GM12878 (cell line): Measurements from ENCODE around the gene STXBP5. TPM values are rescaled to one million over a fixed set of nuclear protein-coding genes. Genes with fewer than 3 reads are reported as not detected.

Source experiments
- ATAC-seq: fragments of 200-7000 bp; cut with Tn5 transposase; 3 replicates; pipeline ENCODE4 v1.9.1; 2020; ENCODE audit warnings: mild to moderate bottlenecking, moderate library complexity
- BruUV-seq: library from RNA; stranded (reverse); fragments of 400-500 nt; replicated peaks from 2 replicates; lab custom pipeline; 2021; lab: Mats Ljungman, UMichigan
- CTCF ChIA-PET: fragments of 300-600 bp; sonication (Branson Sonifier 250); formaldehyde crosslinking; extraction: SDS; loops from one replicate; lab custom pipeline; 2021; ENCODE audit warnings: inconsistent platforms; lab: Yijun Ruan, JAX
- POLR2A ChIA-PET: fragments of 350-600 bp; formaldehyde crosslinking; extraction: SDS; loops from one replicate; lab custom pipeline; 2021; ENCODE audit warnings: inconsistent platforms; lab: Charles Lee
- RAD21 ChIA-PET: fragments of 300-600 bp; sonication (Branson Sonifier 250); formaldehyde crosslinking; loops from one replicate; lab custom pipeline; 2023; ENCODE audit warnings: antibody characterized with exemption; ENCODE audit not compliant: unreplicated experiment; lab: Charles Lee
- SMC1A ChIA-PET: fragments of 300-600 bp; sonication (Branson Sonifier 250); formaldehyde crosslinking; loops from one replicate; lab custom pipeline; 2023; ENCODE audit not compliant: unreplicated experiment, uncharacterized antibody; lab: Charles Lee
- DNase-seq: peaks from one replicate; pipeline ENCODE4 v3.0.0-alpha.2; 2011; ENCODE audit warnings: low read depth, low spot score
- FAIRE-seq: peaks from 3 replicates; lab custom pipeline; 2011; peaks lifted over from hg19 to GRCh38; lab: Jason Lieb, UNC
- H2AFZ ChIP-seq: 2 replicates; pipeline ENCODE4 v1.6.0; 2011; ENCODE audit warnings: low read depth, low read length, control low read depth; ENCODE audit not compliant: control insufficient read depth
- H3K27ac ChIP-seq: 2 replicates; pipeline ENCODE4 v1.5.1; 2011; ENCODE audit warnings: control low read depth; ENCODE audit not compliant: control insufficient read depth, insufficient read depth
- H3K27me3 ChIP-seq, 2 experiments: replicated peaks in 1 of 2; 2 replicates each; pipeline versions ENCODE4 v1.6.0 to v1.6.1; 2011; ENCODE audit warnings: low read length in 1 of 2; ENCODE audit not compliant: control insufficient read depth in 2 of 2, insufficient read depth in 2 of 2
- H3K36me3 ChIP-seq, 2 experiments: 2 replicates each; pipeline ENCODE4 v1.5.1; 2011; ENCODE audit warnings: low read length in 1 of 2; ENCODE audit not compliant: control insufficient read depth in 2 of 2, insufficient read depth in 2 of 2
- H3K4me1 ChIP-seq: 2 replicates; pipeline ENCODE4 v1.6.1; 2011; ENCODE audit warnings: mild to moderate bottlenecking, low read length, moderate library complexity, mixed read lengths; ENCODE audit not compliant: control insufficient read depth, insufficient read depth
- H3K4me2 ChIP-seq: 2 replicates; pipeline ENCODE4 v1.6.0; 2011; ENCODE audit warnings: control low read depth; ENCODE audit not compliant: control insufficient read depth, insufficient read depth
- H3K4me3 ChIP-seq: fragments of 200-600 bp; sonication (generic); 2 replicates; pipeline ENCODE4 v1.5.1; 2016
- H3K79me2 ChIP-seq: 2 replicates; pipeline ENCODE4 v1.6.0; 2011; ENCODE audit warnings: low read length; ENCODE audit not compliant: control insufficient read depth, insufficient read depth
- H3K9ac ChIP-seq: 2 replicates; pipeline ENCODE4 v1.8.0; 2011; ENCODE audit warnings: low read length, control low read depth, mixed read lengths; ENCODE audit not compliant: control insufficient read depth, insufficient read depth
- H3K9me3 ChIP-seq: replicated peaks from 3 replicates; pipeline ENCODE4 v1.5.1; 2011; ENCODE audit warnings: mild to moderate bottlenecking, low read length; ENCODE audit not compliant: control insufficient read depth, insufficient read depth
- H4K20me1 ChIP-seq: 2 replicates; pipeline ENCODE4 v1.6.0; 2011; ENCODE audit not compliant: control insufficient read depth, insufficient read depth
- FOS ChIP-seq: IDR thresholded peaks from 3 replicates; pipeline ENCODE4 v1.6.1; 2011; ENCODE audit warnings: borderline replicate concordance; ENCODE audit not compliant: insufficient read length; ENCODE audit errors: extremely low read depth
- GABPA ChIP-seq: IDR thresholded peaks from 2 replicates; pipeline ENCODE4 v1.6.1; 2014; ENCODE audit warnings: antibody characterized with exemption, low read depth, mild to moderate bottlenecking, inconsistent platforms
- NFXL1 ChIP-seq: fragments of 450-650 bp; IDR thresholded peaks from 2 replicates; pipeline ENCODE4 v1.6.1; 2017; ENCODE audit warnings: antibody characterized with exemption, mild to moderate bottlenecking, borderline replicate concordance
- NFYB ChIP-seq: IDR thresholded peaks from 2 replicates; pipeline ENCODE4 v1.6.1; 2011; ENCODE audit warnings: low read depth, mild to moderate bottlenecking, low read length, improper control_type of control experiment, moderate library complexity; ENCODE audit not compliant: insufficient read depth
- NR2F1 ChIP-seq: fragments of 450-650 bp; conservative IDR thresholded peaks from 2 replicates; pipeline ENCODE4 v1.6.1; 2017; ENCODE audit warnings: mild to moderate bottlenecking
- NRF1 ChIP-seq: conservative IDR thresholded peaks from 2 replicates; pipeline ENCODE4 v1.6.1; 2011; ENCODE audit warnings: mild to moderate bottlenecking, low read depth, low read length, improper control_type of control experiment
- POLR2AphosphoS2 ChIP-seq: IDR thresholded peaks from 2 replicates; pipeline ENCODE4 v1.6.1; 2011; ENCODE audit warnings: low read depth, mild to moderate bottlenecking, low read length, improper control_type of control experiment, moderate library complexity
- POU2F2 ChIP-seq: IDR thresholded peaks from 3 replicates; pipeline ENCODE4 v1.6.1; 2011; ENCODE audit warnings: low read depth, mild to moderate bottlenecking, low read length, borderline replicate concordance
- REST ChIP-seq: IDR thresholded peaks from 2 replicates; pipeline ENCODE4 v1.6.1; 2012; ENCODE audit warnings: mild to moderate bottlenecking, low read depth, low read length
- SIN3A ChIP-seq: IDR thresholded peaks from 2 replicates; pipeline ENCODE4 v1.6.1; 2012; ENCODE audit warnings: low read depth, low read length, improper control_type of control experiment
- SMAD1 ChIP-seq: fragments of 450-650 bp; IDR thresholded peaks from 2 replicates; pipeline ENCODE4 v1.6.1; 2018; ENCODE audit warnings: mild to moderate bottlenecking, low read depth; ENCODE audit not compliant: partially characterized antibody
- SREBF1 ChIP-seq: IDR thresholded peaks from 2 replicates; pipeline ENCODE4 v1.6.1; 2012; ENCODE audit warnings: mild to moderate bottlenecking, low read length
- WGBS: methylation state at CpG from one replicate; pipeline ENCODE4 v1.1.6; 2016; ENCODE audit warnings: low lambda C conversion rate; ENCODE audit not compliant: insufficient replicate concordance, insufficient coverage; ENCODE audit errors: missing lambda C conversion rate; 5-methylcytosine and 5-hydroxymethylcytosine counted together
- in situ Hi-C: fragments of 300-500 bp; cut with MboI; formaldehyde crosslinking; loops from 9 replicates; pipeline ENCODE4 v1.14.3; 2018; ENCODE audit warnings: mixed read lengths
- intact Hi-C: fragments of 100-400 bp; cut with micrococcal nuclease; formaldehyde crosslinking; loops from one replicate; pipeline ENCODE4 v1.14.2; 2022; ENCODE audit not compliant: unreplicated experiment
- polyA plus RNA-seq, 11 experiments: library from polyadenylated mRNA; depleted of rRNA in 4 of 11; unstranded in 6 of 11; stranded (reverse) in 5 of 11; fragments of >200 nt; fragmentation: Nextera tagmentation in 4 of 11; fragmentation: Illumina TruSeq in 1 of 11; extraction: Ambion mirVana in 4 of 11; extraction: Trizol in 1 of 11; gene quantifications; 1 replicate in 1 of 11; 2 replicates in 10 of 11; pipeline versions ENCODE4 v1.2.1 to v1.2.3, GENCODE V29; 2011 to 2016; ENCODE audit warnings: inconsistent platforms in 2 of 11, missing spikeins in 2 of 11, low read depth in 1 of 11
- total RNA-seq, 4 experiments: library from RNA; depleted of rRNA in 3 of 4; stranded (reverse); fragments of >200 nt in 3 of 4; fragmentation: Illumina TruSeq in 1 of 4; extraction: Trizol in 1 of 4; gene quantifications; 2 replicates each; pipeline versions ENCODE4 v1.2.1 to v1.2.3, GENCODE V29; 2013 to 2021

Gene STXBP5
- total and polyA plus RNA-seq, 10 of the 15 experiments (the other 5 are each of a cell fraction or from before 2014, with no cell fraction given): 1.4 to 13.2 (median 8.4) TPM

GRCh38 chr6:147214248-147215227 is 10.3 kb downstream of the STXBP5 start:
- Histone ChIP-seq H2AFZ (no peak overlapping the region), H3K79me2 (no peaks in the 10 kb centered on the region), H3K36me3 (peaks cover 0 to 3% of the 10 kb centered on the region in 2 experiments; a peak in 1 of 4 replicates), H3K27me3 (no peaks in the 10 kb centered on the region), H3K4me2 (no peak overlapping the region), H4K20me1 (no peaks in the 10 kb centered on the region), H3K4me1 (no peaks in the 10 kb centered on the region), H3K9me3 (no peaks in the 10 kb centered on the region), H3K27ac (no peak overlapping the region), H3K4me3 (no peak overlapping the region), H3K9ac (no peak overlapping the region)
- TF ChIP-seq NFYB: no peak
- TF ChIP-seq SMAD1: no peak
- 97% methylated on average over 6 of the region's 6 CpGs for WGBS
- RAD21 ChIA-PET: no interaction called here
- intact Hi-C loops: no loop called here
- POLR2A ChIA-PET: no interaction called here
- CTCF ChIA-PET: no interaction called here
- SMC1A ChIA-PET: no interaction called here
- no peak for DNase-seq
- BruUV-seq: no TSS peak
- ATAC-seq: no peak
- in situ Hi-C loops: no loop called here
- no peak for FAIRE-seq

- Histone ChIP-seq H3K79me2 (no peaks in the 10 kb centered on the region), H3K9ac (no peak overlapping the region), H3K27ac (no peak overlapping the region), H3K4me3 (no peak overlapping the region), H2AFZ (no peak overlapping the region), H3K9me3 (no peaks in the 10 kb centered on the region), H3K36me3 (peaks cover 0 to 3% of the 10 kb centered on the region in 2 experiments; a peak in 1 of 4 replicates), H4K20me1 (no peaks in the 10 kb centered on the region), H3K4me2 (no peak overlapping the region)
- DNase-seq (no peak), FAIRE-seq (no peak), ATAC-seq (no peak)
- no TSS peak for BruUV-seq
- RAD21 ChIA-PET: no interaction called here
- 98% methylated on average over 3 of the region's 3 CpGs for WGBS
- POLR2A ChIA-PET: no interaction called here
- SMC1A ChIA-PET: interaction anchor here (0.8 to 1.1 kb wide), 3 partner anchors 11 to 16 kb away, joined by 3 to 4 read pairs (median 3); partner anchors contain the start of gene STXBP5
- intact Hi-C loops: no loop called here
- CTCF ChIA-PET: no interaction called here
- in situ Hi-C loops: no loop called here
- TF ChIP-seq NR2F1 (no peak), POU2F2 (no peak), POLR2AphosphoS2 (no peak), NRF1 (no peak), SREBF1 (no peak), REST (no peak), SIN3A (no peak), FOS (no peak), GABPA (no peak), NFXL1 (no peak)
- TF ChIP-seq, all 136 proteins: peak for 0
- no peaks in the 10 kb centered on the region for H3K4me1 ChIP-seq
- H3K27me3 ChIP-seq: no peaks in the 10 kb centered on the region
Measured at GRCh38 chr6:147216915-147217314, 12.7 kb downstream of the STXBP5 start.
